ENCODE data around the gene ZNF644.
"Not testable (repeated sequence)": the region's sequence is repeated elsewhere in the genome, so short reads cannot be mapped to it uniquely, and the experiment has no call there.

Gene ZNF644

DNA sequence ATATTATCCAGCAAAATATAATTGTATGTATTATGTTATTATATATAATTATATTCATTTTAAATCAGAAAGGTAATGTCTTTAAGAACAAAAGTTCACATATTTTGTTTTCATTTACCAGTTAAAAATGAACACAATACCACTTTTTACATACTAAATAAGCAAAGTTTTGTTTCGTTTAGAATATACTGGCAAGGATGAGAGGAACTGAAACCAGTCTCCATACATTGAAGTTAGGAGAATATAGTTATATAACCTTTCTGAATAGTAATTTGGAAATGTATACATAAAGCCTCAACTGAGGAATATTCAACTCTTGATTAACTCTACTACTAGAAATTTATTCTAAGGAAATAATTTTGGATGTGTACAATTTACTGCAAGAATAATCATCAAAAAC lies 110.5 kb downstream of the ZNF644 start:
- Mint-ChIP-seq H3K4me3 (no peak overlapping the region), H3K36me3 (ENCODE audit: low read depth) (peaks cover 76% of the 10 kb centered on the region), H3K4me1 (ENCODE audit: low read depth) (peaks cover 2% of the 10 kb centered on the region), H3K9me3 (no peaks in the 10 kb centered on the region), H3K27ac (no peak overlapping the region), H3K27me3 (no peaks in the 10 kb centered on the region)
- no peak for DNase-seq

DNA sequence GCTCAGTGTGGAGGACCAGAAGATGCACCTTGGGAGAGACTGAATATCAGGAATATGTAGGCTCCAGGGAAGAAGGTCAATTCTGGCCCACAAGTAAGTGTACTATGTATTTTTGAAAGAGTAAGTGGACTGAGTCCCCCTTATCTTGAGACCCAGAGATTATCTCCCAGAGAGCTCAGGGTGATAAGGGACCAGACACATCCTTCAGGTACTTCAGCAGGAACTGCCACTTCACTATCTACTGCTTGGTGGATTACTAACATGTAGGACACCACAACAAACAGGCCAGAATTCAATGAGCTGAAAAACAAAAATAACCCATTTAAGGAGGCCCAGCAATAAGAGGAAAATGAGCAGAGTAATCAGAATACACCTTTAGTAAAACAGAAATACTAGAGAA lies 119.2 kb downstream of the ZNF644 start:
- H3K27me3 Mint-ChIP-seq, result no peaks in the 10 kb centered on the region
- no peak overlapping the region for H3K4me3 Mint-ChIP-seq
- H3K36me3 Mint-ChIP-seq (ENCODE audit: low read depth), result peaks cover 85% of the 10 kb centered on the region
- H3K27ac Mint-ChIP-seq, result no peak overlapping the region
- no peaks in the 10 kb centered on the region for H3K9me3 Mint-ChIP-seq
- H3K4me1 Mint-ChIP-seq (ENCODE audit: low read depth), result peaks cover 14% of the 10 kb centered on the region
- DNase-seq, result no peak

DNA sequence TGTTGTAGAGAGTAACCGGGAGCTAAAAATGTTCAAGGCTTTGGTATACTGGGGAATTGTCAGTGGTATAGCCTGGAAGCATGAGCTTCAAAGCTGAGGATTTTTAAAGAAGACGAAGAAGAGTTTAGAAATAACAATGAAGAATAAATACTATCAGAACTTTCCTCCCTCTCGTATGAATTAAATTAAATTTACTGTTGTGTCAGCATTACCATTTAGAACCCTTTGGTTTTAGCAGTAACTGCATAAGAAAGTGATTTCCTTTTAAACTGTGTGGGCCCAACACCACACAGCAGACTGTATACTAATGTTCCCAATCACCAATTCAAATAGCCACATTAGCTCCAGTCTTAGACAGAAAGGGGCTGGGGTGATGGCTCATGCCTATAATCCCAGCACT lies 122.6 kb downstream of the ZNF644 start:
- Mint-ChIP-seq H3K27ac (peak overlapping the region; percentile 22), H3K9me3 (no peaks in the 10 kb centered on the region), H3K4me3 (no peak overlapping the region), H3K27me3 (no peaks in the 10 kb centered on the region), H3K4me1 (ENCODE audit: low read depth) (peaks cover 14% of the 10 kb centered on the region), H3K36me3 (ENCODE audit: low read depth) (peaks cover 93% of the 10 kb centered on the region)
- DNase-seq, result no peak

DNA sequence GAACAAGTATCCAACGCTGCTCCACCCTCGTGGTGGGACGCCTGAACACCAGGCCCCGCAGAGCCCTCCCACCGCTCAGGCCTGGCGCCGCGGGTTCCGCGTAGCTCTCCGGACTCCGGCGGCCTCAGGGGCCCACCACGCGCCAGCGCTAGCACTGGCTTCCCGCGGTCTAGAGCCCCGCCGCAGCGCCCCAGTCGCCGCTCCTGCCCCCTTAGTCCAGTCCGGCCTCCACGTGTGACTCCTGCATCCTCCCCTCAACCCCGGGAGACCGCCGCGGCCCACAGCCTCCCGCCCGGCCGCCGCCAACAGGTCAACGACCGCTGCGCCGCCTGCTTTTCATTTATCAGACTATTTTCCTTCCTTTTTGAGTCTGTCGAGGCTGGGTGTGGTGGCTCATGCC lies 128.2 kb downstream of the ZNF644 start:
- DNase-seq; H3K27me3 Mint-ChIP-seq; H3K4me1 Mint-ChIP-seq (ENCODE audit: low read depth); H3K4me3 Mint-ChIP-seq; H3K27ac Mint-ChIP-seq: not testable (repeated sequence)
- peaks cover 21% of the 10 kb centered on the region for H3K9me3 Mint-ChIP-seq
- H3K36me3 Mint-ChIP-seq (ENCODE audit: low read depth), result peaks cover 51% of the 10 kb centered on the region

DNA sequence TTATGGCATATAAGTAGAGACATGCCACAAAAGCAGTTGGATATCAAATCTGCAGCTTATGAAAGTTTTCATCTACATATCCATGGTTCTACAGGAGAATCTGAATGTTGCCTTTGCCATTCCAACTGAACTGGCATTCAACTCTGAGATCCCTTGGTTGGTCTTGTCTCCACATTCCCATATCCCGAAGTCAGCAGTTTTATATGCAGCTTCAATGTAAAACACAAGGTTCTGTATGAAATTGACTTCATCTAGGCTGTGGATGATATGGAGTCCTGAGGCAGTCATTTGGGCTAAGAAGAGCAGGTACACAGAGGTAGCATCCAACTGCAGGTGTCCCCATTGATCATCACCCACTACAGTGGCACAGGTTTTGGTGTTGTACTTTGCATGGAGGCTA lies 129.0 kb downstream of the ZNF644 start:
- H3K27ac Mint-ChIP-seq; DNase-seq; H3K4me1 Mint-ChIP-seq (ENCODE audit: low read depth); H3K4me3 Mint-ChIP-seq; H3K27me3 Mint-ChIP-seq: not testable (repeated sequence)
- H3K9me3 Mint-ChIP-seq, result peaks cover 21% of the 10 kb centered on the region
- peaks cover 46% of the 10 kb centered on the region for H3K36me3 Mint-ChIP-seq (ENCODE audit: low read depth)

DNA sequence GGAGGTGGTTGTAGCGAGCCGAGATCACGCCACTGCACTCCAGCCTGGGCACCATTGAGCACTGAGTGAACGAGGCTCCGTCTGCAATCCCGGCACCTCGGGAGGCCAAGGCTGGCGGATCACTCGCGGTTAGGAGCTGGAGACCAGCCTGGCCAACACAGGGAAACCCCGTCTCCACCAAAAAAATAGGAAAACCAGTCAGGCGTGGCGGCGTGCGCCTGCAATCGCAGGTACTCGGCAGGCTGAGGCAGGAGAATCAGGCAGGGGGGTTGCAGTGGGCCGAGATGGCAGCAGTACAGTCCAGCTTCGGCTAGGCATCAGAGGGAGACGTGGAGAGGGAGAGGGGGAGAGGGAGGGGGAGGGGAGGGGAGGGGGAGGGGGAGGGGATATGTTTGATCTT lies 129.6 kb downstream of the ZNF644 start:
- Mint-ChIP-seq H3K9me3 (peaks cover 21% of the 10 kb centered on the region), H3K36me3 (ENCODE audit: low read depth) (peaks cover 39% of the 10 kb centered on the region)
- not testable (repeated sequence) for H3K4me3 Mint-ChIP-seq; DNase-seq; H3K27me3 Mint-ChIP-seq; H3K4me1 Mint-ChIP-seq (ENCODE audit: low read depth); H3K27ac Mint-ChIP-seq

DNA sequence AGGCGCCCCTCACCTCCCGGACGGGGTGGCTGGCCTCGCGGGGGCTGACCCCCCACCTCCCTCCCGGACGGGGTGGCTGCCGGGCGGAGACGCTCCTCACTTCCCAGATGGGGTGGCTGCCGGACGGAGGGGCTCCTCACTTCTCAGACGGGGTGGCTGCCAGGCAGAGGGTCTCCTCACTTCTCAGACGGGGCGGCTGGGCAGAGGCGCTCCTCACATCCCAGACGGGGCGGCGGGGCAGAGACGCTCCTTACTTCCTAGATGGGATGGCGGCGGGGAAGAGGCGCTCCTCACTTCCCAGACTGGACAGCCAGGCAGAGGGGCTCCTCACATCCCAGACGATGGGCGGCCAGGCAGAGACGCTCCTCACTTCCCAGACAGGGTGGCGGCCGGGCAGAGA lies 130.1 kb downstream of the ZNF644 start:
- not testable (repeated sequence) for H3K4me3 Mint-ChIP-seq; H3K27me3 Mint-ChIP-seq; H3K27ac Mint-ChIP-seq; DNase-seq; H3K4me1 Mint-ChIP-seq (ENCODE audit: low read depth)
- H3K36me3 Mint-ChIP-seq (ENCODE audit: low read depth), result peaks cover 35% of the 10 kb centered on the region
- H3K9me3 Mint-ChIP-seq, result peaks cover 24% of the 10 kb centered on the region

DNA sequence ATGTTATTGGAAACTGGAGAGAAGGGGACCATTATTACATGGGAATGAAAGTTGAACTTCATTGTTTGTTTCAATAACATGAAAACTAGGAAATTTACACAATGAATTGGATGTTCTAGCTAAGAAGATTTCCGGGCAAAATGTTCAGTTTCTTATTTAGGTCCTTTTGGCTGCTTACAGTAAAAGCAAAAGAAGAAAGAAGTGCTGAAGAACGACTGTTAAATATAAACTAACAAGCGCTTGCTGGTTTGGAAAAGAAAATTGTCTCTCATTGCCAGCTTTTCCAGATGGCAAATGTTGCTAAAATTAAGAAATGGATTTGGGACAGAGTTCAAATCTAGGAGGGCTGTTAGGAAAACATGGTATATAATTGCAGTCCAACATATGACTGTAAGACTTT lies 139.6 kb downstream of the ZNF644 start:
- Mint-ChIP-seq H3K36me3 (ENCODE audit: low read depth) (peaks cover 9% of the 10 kb centered on the region), H3K9me3 (peaks cover 45% of the 10 kb centered on the region), H3K4me1 (ENCODE audit: low read depth) (no peaks in the 10 kb centered on the region), H3K4me3 (no peak overlapping the region), H3K27ac (no peak overlapping the region), H3K27me3 (peaks cover 13% of the 10 kb centered on the region)
- no peak for DNase-seq

DNA sequence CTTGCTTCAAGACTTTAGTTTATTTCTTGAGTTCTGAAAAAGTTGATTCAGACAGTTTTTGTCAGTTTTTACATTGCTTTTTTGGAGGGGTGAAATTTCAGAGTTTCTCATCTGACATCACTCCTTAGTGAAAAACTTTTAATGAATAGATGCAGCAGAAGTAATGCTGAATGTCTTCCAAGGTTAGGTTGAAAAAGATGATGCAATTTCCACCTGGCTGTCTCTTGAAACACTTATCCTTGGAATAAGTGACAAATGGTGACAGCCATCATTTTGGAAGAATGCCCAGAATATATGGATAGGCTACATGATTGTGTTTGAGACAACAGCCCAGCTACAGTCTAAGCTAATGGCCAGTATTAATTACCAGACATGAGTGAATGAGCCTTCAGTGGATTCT lies 140.8 kb downstream of the ZNF644 start:
- Mint-ChIP-seq H3K4me1 (ENCODE audit: low read depth) (no peaks in the 10 kb centered on the region), H3K36me3 (ENCODE audit: low read depth) (peaks cover 9% of the 10 kb centered on the region), H3K27me3 (peaks cover 16% of the 10 kb centered on the region), H3K4me3 (no peak overlapping the region), H3K27ac (no peak overlapping the region), H3K9me3 (peaks cover 41% of the 10 kb centered on the region)
- DNase-seq, result no peak

DNA sequence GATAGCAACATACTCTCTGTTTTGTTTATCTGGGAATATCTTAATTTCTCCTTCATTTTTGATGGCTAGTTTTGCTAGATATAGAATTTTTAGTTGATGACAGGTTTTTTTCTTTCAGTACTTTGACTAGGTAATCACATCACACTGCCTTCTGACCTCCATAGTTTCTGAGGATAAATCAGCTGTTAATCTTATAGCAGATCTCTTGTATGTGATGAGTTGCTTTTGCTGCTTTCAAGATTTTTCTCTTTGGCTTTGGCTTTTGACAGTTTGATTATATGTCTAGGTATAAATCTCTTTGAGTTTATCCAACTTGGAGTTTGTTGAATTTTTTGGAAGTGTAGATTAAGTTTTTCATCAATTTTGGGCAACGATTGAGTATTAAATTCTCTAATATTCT lies 142.6 kb downstream of the ZNF644 start:
- Mint-ChIP-seq H3K9me3 (peaks cover 43% of the 10 kb centered on the region), H3K27ac (no peak overlapping the region), H3K4me3 (no peak overlapping the region), H3K4me1 (ENCODE audit: low read depth) (no peaks in the 10 kb centered on the region), H3K36me3 (ENCODE audit: low read depth) (peaks cover 9% of the 10 kb centered on the region), H3K27me3 (peaks cover 16% of the 10 kb centered on the region)
- no peak for DNase-seq

DNA sequence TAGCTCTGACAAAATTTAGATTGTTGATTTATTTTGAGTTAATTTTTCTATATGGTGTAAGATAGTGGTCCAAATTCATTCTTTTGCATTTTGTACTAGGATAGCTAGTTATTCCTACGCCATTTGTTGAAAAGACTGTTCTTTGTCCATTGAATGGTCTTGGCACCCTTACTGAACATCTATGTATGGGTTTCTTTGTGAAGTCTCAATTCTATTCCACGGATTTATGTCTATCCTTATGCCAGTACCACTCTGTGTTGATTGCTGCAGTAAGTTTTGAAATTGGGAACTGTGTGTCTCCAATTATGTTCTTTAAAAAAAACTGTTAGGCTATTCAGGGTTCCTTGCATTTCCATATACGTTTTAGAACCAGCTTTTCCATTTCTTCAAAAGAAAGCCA lies 145.7 kb downstream of the ZNF644 start:
- Mint-ChIP-seq H3K36me3 (ENCODE audit: low read depth) (peaks cover 6% of the 10 kb centered on the region), H3K9me3 (peaks cover 29% of the 10 kb centered on the region), H3K27ac (no peak overlapping the region)

More for the DNA sequence above, 145.7 kb downstream of the ZNF644 start:
- DNase-seq, result no peak
- H3K27me3 Mint-ChIP-seq, result peaks cover 13% of the 10 kb centered on the region
- H3K4me1 Mint-ChIP-seq (ENCODE audit: low read depth), result no peaks in the 10 kb centered on the region
- H3K4me3 Mint-ChIP-seq, result no peak overlapping the region
